Lower lobe of right lung (tissue), 2 donors: ENCODE measurements around the gene FCHO2. TPM values are rescaled to one million over a fixed set of nuclear protein-coding genes. Genes with fewer than 3 reads are reported as not detected.
"Not testable (repeated sequence)": the region's sequence is repeated elsewhere in the genome, so short reads cannot be mapped to it uniquely, and the experiment has no call there.

Experiments used
- ATAC-seq, 2 donors: fragments of 200-7000 bp; cut with Tn5 transposase; one replicate each; pipeline ENCODE4 v1.9.1; 2020 to 2022; ENCODE audit warnings: mild to moderate bottlenecking in 2 of 2, moderate library complexity in 2 of 2
- DNase-seq: peaks from one replicate; pipeline ENCODE4 v3.0.0-alpha.2; 2020
- H3K27ac ChIP-seq: fragments of 200-600 bp; one replicate; pipeline ENCODE4 v1.8.0; 2022
- H3K27me3 ChIP-seq: fragments of 200-600 bp; one replicate; pipeline ENCODE4 v1.8.0; 2022; ENCODE audit warnings: low read depth
- H3K36me3 ChIP-seq: fragments of 200-600 bp; one replicate; pipeline ENCODE4 v1.8.0; 2022; ENCODE audit warnings: mild to moderate bottlenecking
- H3K4me1 ChIP-seq: fragments of 200-600 bp; one replicate; pipeline ENCODE4 v1.8.0; 2022
- H3K4me3 ChIP-seq: fragments of 200-600 bp; one replicate; pipeline ENCODE4 v1.8.0; 2022; ENCODE audit warnings: mild to moderate bottlenecking
- H3K9me3 ChIP-seq: fragments of 200-600 bp; one replicate; pipeline ENCODE4 v1.8.0; 2022
- intact Hi-C: fragments of 100-400 bp; cut with DNase I; formaldehyde crosslinking; loops from one replicate; pipeline ENCODE4 v1.11.0; 2022
- total RNA-seq: library from RNA; stranded (reverse); fragmentation: NEBNext Ultra II Directional; extraction: Animal tissue kit (Norgen Biotek cat#: 25700); gene quantifications from one replicate; pipeline ENCODE4 v1.2.1, GENCODE V29; 2021
- TF ChIP-seq, protein P1 (sequence below): fragments of 200-600 bp; IDR thresholded peaks from one replicate; pipeline ENCODE4 v1.8.0; 2022; ENCODE audit warnings: antibody characterized with exemption, mild to moderate bottlenecking
- donor health status: DM: no; HTN: yes; CAD: no; lungs with severe emphysema.

FCHO2 gene
- total RNA-seq, 1 donor from 2014 or later = 89.9 TPM

GRCh38 chr5:72994578-72994977 lies 38.7 kb downstream of the FCHO2 start:
- TF ChIP-seq, protein P1, sequence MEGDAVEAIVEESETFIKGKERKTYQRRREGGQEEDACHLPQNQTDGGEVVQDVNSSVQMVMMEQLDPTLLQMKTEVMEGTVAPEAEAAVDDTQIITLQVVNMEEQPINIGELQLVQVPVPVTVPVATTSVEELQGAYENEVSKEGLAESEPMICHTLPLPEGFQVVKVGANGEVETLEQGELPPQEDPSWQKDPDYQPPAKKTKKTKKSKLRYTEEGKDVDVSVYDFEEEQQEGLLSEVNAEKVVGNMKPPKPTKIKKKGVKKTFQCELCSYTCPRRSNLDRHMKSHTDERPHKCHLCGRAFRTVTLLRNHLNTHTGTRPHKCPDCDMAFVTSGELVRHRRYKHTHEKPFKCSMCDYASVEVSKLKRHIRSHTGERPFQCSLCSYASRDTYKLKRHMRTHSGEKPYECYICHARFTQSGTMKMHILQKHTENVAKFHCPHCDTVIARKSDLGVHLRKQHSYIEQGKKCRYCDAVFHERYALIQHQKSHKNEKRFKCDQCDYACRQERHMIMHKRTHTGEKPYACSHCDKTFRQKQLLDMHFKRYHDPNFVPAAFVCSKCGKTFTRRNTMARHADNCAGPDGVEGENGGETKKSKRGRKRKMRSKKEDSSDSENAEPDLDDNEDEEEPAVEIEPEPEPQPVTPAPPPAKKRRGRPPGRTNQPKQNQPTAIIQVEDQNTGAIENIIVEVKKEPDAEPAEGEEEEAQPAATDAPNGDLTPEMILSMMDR = no peak
- H3K4me1 ChIP-seq = no peaks in the 10 kb centered on the region
- peaks cover 61% of the 10 kb centered on the region for H3K36me3 ChIP-seq
- intact Hi-C loops = no loop called here
- ATAC-seq (no peak), DNase-seq (no peak)
- no peaks in the 10 kb centered on the region for H3K9me3 ChIP-seq
- H3K27me3 ChIP-seq = no peaks in the 10 kb centered on the region
- no peak overlapping the region for H3K4me3 ChIP-seq
- H3K27ac ChIP-seq = no peak overlapping the region

- DNase-seq (no peak), ATAC-seq (peak in 1 of 2 donors; percentile 45)
- Histone ChIP-seq H3K4me1 (no peaks in the 10 kb centered on the region), H3K36me3 (peaks cover 57% of the 10 kb centered on the region), H3K27ac (no peak overlapping the region), H3K9me3 (no peaks in the 10 kb centered on the region), H3K27me3 (no peaks in the 10 kb centered on the region), H3K4me3 (no peak overlapping the region)
- intact Hi-C loops = no loop called here
- TF ChIP-seq, protein P1 = no peak
Observed at GRCh38 chr5:72996632-72997031, 40.8 kb downstream of the FCHO2 start.

DNA sequence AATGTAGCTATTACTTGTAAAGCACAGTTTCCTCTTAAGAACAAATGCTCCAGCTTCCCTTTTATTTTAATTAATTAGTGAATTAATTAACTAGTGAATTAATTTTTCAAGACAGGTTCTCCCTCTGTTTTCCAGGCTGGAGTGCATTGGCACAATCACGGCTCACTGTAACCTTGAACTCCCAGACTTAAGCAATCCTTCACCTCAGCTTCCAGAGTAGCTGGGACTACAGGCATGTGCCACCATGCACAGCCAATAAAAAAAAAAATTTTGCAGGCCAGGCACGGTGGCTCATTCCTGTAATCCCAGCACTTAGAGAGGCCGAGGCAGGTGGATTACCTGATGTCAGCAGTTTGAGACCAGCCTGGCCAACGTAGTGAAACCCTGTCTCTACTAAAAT lies 44.1 kb downstream of the FCHO2 start:
- intact Hi-C loops = no loop called here
- TF ChIP-seq, protein P1 = no peak

GRCh38 chr5:73005886-73006285 lies 50.0 kb downstream of the FCHO2 start:
- H3K9me3 ChIP-seq = no peaks in the 10 kb centered on the region
- no peak overlapping the region for H3K27ac ChIP-seq
- no peak overlapping the region for H3K4me3 ChIP-seq
- ATAC-seq (no peak), DNase-seq (no peak)
- no peaks in the 10 kb centered on the region for H3K4me1 ChIP-seq
- TF ChIP-seq, protein P1 = no peak
- peaks cover 30% of the 10 kb centered on the region for H3K36me3 ChIP-seq
- no peaks in the 10 kb centered on the region for H3K27me3 ChIP-seq
- intact Hi-C loops = no loop called here

More for the DNA sequence above, 44.1 kb downstream of the FCHO2 start:
- ATAC-seq = no peak
- no peaks in the 10 kb centered on the region for H3K4me1 ChIP-seq
- H3K4me3 ChIP-seq = no peak overlapping the region
- no peak for DNase-seq
- no peaks in the 10 kb centered on the region for H3K9me3 ChIP-seq
- H3K27me3 ChIP-seq = no peaks in the 10 kb centered on the region
- peaks cover 29% of the 10 kb centered on the region for H3K36me3 ChIP-seq
- H3K27ac ChIP-seq = no peak overlapping the region

- ATAC-seq = no peak
- DNase-seq = no peak
- H3K4me3 ChIP-seq = no peak overlapping the region
- intact Hi-C loops = no loop called here
- H3K36me3 ChIP-seq = peaks cover 37% of the 10 kb centered on the region
- TF ChIP-seq, protein P1 = no peak
- no peaks in the 10 kb centered on the region for H3K9me3 ChIP-seq
- no peaks in the 10 kb centered on the region for H3K4me1 ChIP-seq
- no peaks in the 10 kb centered on the region for H3K27me3 ChIP-seq
- no peak overlapping the region for H3K27ac ChIP-seq
Observed at GRCh38 chr5:73007051-73007450, 51.2 kb downstream of the FCHO2 start.

DNA sequence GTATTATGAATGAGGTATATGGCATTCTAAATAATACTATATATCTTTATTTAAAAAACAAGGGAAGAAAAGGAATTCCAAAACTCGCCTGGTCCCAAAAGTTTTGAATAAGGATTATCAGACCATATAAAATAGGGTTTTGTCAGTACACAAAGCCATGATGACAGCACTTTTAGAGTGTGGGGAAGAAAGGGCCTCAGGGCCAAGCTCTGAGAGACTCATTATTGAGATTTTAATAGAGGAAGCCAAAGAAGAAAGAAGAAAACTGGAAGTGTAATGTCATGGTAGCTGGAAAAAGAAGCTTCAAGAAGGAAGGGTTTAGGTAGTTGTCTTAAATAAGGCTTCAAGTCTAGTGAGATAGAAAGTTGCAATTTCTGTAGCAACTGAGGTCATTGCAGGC lies 53.0 kb downstream of the FCHO2 start:
- Histone ChIP-seq H3K27me3 (no peaks in the 10 kb centered on the region), H3K4me3 (no peak overlapping the region), H3K9me3 (no peaks in the 10 kb centered on the region), H3K4me1 (no peaks in the 10 kb centered on the region), H3K36me3 (peaks cover 50% of the 10 kb centered on the region), H3K27ac (no peak overlapping the region)
- ATAC-seq = no peak
- no peak for DNase-seq
- intact Hi-C loops = no loop called here
- TF ChIP-seq, protein P1 = no peak

DNA sequence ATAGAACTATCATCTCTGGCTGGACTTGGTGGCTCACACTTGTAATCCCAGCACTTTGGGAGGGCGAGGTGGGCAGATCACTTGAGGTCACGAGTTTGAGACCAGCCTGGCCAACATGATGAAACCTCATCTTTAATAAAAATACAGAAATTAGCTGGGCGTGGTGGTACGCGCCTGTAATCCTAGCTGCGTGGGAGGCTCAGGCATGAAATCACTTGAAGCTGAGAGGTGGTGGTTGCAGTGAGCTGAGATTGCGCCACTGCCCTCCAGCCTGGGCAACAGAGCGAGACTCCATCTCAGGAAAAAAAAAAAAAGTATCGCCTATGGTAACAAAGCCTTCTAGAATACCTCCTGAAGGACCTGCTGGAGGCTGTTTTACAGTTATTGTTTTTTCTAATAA lies 55.8 kb downstream of the FCHO2 start:
- DNase-seq, H3K4me1 ChIP-seq, intact Hi-C loops, ATAC-seq, H3K4me3 ChIP-seq, H3K27me3 ChIP-seq, H3K9me3 ChIP-seq, H3K27ac ChIP-seq: not testable (repeated sequence)
- peaks cover 41% of the 10 kb centered on the region for H3K36me3 ChIP-seq
